ENCODE measurements around the gene DOHH. TPM values are rescaled to one million over a fixed set of nuclear protein-coding genes. Genes with fewer than 3 reads are reported as not detected.

The DOHH gene
- total and polyA plus RNA-seq, 2 experiments from 2014 or later = 19.0 to 34.7 TPM

DNA sequence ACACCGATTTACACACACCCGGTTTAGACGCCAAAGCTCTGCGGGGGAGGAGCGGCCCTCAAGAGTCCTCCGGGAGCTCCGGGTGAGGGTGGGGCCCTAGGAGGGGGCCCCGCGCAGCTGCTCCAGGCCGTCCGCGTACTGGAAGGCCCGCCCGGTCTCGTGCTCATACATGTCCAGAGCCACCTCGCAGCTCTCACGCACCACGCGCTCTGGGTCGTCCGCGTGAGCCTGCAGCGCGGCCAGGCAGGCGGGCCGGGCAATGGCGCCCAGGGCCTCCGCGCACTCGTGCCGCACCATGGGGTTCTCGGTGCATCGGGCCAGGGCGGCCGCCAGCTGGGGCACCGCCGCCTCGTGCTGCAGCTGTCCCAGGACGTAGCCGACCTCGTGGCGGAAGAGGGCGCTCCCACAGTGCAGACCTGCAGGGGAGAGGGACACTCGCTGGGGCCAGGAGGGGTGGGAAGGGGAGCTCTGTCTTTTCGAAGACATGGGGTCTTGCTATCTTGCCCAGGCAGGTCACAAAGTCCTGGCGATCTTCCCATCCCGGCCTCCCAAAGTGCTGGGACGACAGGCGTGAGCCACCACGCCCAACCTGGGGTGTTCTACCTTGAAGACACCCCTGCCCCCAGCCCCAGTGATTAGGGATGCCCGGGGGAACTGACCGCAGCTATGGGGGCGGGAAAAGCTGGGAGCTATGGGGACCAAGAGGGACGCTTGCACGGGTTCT lies 8.9 kb downstream of the DOHH start:
- H3K4me3 Mint-ChIP-seq = no peak overlapping the region
- TF ChIP-seq JUNB (IDR thresholded peaks at IDR 0.05; ENCODE audit: unreplicated experiment) (no peak), ZNF331 (CRISPR knock-in tag; IDR thresholded peaks at IDR 0.05; ENCODE audit: low read depth) (no peak), NANOG (IDR thresholded peaks at IDR 0.05; ENCODE audit: borderline replicate concordance) (no peak), EZH2 (IDR thresholded peaks at IDR 0.05; ENCODE audit: low read depth, unreplicated experiment) (no peak), ZNF114 (CRISPR knock-in tag; IDR thresholded peaks at IDR 0.05) (no peak), STAT1 (IDR thresholded peaks at IDR 0.05; ENCODE audit: unreplicated experiment) (no peak), EZH2phosphoT487 (IDR thresholded peaks at IDR 0.05; ENCODE audit: unreplicated experiment) (no peak), CREB1 (CRISPR knock-in tag; IDR thresholded peaks at IDR 0.05; ENCODE audit: low read depth) (no peak)
- TF ChIP-seq, protein P1, sequence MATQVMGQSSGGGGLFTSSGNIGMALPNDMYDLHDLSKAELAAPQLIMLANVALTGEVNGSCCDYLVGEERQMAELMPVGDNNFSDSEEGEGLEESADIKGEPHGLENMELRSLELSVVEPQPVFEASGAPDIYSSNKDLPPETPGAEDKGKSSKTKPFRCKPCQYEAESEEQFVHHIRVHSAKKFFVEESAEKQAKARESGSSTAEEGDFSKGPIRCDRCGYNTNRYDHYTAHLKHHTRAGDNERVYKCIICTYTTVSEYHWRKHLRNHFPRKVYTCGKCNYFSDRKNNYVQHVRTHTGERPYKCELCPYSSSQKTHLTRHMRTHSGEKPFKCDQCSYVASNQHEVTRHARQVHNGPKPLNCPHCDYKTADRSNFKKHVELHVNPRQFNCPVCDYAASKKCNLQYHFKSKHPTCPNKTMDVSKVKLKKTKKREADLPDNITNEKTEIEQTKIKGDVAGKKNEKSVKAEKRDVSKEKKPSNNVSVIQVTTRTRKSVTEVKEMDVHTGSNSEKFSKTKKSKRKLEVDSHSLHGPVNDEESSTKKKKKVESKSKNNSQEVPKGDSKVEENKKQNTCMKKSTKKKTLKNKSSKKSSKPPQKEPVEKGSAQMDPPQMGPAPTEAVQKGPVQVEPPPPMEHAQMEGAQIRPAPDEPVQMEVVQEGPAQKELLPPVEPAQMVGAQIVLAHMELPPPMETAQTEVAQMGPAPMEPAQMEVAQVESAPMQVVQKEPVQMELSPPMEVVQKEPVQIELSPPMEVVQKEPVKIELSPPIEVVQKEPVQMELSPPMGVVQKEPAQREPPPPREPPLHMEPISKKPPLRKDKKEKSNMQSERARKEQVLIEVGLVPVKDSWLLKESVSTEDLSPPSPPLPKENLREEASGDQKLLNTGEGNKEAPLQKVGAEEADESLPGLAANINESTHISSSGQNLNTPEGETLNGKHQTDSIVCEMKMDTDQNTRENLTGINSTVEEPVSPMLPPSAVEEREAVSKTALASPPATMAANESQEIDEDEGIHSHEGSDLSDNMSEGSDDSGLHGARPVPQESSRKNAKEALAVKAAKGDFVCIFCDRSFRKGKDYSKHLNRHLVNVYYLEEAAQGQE (IDR thresholded peaks at IDR 0.05; ENCODE audit: unreplicated experiment) = no peak
- TF ChIP-seq, protein P2, sequence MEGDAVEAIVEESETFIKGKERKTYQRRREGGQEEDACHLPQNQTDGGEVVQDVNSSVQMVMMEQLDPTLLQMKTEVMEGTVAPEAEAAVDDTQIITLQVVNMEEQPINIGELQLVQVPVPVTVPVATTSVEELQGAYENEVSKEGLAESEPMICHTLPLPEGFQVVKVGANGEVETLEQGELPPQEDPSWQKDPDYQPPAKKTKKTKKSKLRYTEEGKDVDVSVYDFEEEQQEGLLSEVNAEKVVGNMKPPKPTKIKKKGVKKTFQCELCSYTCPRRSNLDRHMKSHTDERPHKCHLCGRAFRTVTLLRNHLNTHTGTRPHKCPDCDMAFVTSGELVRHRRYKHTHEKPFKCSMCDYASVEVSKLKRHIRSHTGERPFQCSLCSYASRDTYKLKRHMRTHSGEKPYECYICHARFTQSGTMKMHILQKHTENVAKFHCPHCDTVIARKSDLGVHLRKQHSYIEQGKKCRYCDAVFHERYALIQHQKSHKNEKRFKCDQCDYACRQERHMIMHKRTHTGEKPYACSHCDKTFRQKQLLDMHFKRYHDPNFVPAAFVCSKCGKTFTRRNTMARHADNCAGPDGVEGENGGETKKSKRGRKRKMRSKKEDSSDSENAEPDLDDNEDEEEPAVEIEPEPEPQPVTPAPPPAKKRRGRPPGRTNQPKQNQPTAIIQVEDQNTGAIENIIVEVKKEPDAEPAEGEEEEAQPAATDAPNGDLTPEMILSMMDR (conservative IDR thresholded peaks at IDR 0.05; ENCODE audit: low read depth in 2 of 2) = no peak
- TF ChIP-seq, protein P3, sequence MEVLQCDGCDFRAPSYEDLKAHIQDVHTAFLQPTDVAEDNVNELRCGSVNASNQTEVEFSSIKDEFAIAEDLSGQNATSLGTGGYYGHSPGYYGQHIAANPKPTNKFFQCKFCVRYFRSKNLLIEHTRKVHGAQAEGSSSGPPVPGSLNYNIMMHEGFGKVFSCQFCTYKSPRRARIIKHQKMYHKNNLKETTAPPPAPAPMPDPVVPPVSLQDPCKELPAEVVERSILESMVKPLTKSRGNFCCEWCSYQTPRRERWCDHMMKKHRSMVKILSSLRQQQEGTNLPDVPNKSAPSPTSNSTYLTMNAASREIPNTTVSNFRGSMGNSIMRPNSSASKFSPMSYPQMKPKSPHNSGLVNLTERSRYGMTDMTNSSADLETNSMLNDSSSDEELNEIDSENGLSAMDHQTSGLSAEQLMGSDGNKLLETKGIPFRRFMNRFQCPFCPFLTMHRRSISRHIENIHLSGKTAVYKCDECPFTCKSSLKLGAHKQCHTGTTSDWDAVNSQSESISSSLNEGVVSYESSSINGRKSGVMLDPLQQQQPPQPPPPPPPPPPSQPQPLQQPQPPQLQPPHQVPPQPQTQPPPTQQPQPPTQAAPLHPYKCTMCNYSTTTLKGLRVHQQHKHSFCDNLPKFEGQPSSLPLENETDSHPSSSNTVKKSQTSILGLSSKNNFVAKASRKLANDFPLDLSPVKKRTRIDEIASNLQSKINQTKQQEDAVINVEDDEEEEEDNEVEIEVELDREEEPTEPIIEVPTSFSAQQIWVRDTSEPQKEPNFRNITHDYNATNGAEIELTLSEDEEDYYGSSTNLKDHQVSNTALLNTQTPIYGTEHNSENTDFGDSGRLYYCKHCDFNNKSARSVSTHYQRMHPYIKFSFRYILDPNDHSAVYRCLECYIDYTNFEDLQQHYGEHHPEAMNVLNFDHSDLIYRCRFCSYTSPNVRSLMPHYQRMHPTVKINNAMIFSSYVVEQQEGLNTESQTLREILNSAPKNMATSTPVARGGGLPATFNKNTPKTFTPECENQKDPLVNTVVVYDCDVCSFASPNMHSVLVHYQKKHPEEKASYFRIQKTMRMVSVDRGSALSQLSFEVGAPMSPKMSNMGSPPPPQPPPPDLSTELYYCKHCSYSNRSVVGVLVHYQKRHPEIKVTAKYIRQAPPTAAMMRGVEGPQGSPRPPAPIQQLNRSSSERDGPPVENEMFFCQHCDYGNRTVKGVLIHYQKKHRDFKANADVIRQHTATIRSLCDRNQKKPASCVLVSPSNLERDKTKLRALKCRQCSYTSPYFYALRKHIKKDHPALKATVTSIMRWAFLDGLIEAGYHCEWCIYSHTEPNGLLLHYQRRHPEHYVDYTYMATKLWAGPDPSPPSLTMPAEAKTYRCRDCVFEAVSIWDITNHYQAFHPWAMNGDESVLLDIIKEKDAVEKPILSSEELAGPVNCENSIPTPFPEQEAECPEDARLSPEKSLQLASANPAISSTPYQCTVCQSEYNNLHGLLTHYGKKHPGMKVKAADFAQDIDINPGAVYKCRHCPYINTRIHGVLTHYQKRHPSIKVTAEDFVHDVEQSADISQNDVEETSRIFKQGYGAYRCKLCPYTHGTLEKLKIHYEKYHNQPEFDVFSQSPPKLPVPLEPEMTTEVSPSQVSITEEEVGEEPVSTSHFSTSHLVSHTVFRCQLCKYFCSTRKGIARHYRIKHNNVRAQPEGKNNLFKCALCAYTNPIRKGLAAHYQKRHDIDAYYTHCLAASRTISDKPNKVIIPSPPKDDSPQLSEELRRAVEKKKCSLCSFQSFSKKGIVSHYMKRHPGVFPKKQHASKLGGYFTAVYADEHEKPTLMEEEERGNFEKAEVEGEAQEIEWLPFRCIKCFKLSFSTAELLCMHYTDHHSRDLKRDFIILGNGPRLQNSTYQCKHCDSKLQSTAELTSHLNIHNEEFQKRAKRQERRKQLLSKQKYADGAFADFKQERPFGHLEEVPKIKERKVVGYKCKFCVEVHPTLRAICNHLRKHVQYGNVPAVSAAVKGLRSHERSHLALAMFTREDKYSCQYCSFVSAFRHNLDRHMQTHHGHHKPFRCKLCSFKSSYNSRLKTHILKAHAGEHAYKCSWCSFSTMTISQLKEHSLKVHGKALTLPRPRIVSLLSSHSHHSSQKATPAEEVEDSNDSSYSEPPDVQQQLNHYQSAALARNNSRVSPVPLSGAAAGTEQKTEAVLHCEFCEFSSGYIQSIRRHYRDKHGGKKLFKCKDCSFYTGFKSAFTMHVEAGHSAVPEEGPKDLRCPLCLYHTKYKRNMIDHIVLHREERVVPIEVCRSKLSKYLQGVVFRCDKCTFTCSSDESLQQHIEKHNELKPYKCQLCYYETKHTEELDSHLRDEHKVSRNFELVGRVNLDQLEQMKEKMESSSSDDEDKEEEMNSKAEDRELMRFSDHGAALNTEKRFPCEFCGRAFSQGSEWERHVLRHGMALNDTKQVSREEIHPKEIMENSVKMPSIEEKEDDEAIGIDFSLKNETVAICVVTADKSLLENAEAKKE (CRISPR knock-in tag; IDR thresholded peaks at IDR 0.05) = no peak
- H3K36me3 ChIP-seq (ENCODE audit: insufficient read depth) = peaks cover 5% of the 10 kb centered on the region; the same call in 1 of the 2 replicates

More for the DNA sequence above, 8.9 kb downstream of the DOHH start:
- Histone ChIP-seq H3K79me2 (replicated peaks; ENCODE audit: insufficient read depth) (no peaks in the 10 kb centered on the region), H3K27me3 (ENCODE audit: insufficient read depth) (no peaks in the 10 kb centered on the region), H3K4me3 (no peak overlapping the region), H3K4me2 (no peak overlapping the region), H3F3A (replicated peaks; ENCODE audit: low read depth) (0 out of 2 replicates have a peak, but pooled peaks cover 4% of the 10 kb centered on the region), H2AFZ (no peak overlapping the region), H3K9me2 (ENCODE audit: insufficient read depth) (no peaks in the 10 kb centered on the region), H4K20me1 (replicated peaks; ENCODE audit: insufficient read depth) (no peaks in the 10 kb centered on the region), H3K27ac (ENCODE audit: low read depth) (no peak overlapping the region), H3K4me1 (ENCODE audit: insufficient read depth) (no peaks in the 10 kb centered on the region)
- Mint-ChIP-seq H3K27me3 (ENCODE audit: insufficient read depth, low read depth, poor library complexity) (peaks cover 8% of the 10 kb centered on the region), H3K4me1 (no peaks in the 10 kb centered on the region), H3K36me3 (ENCODE audit: low read depth) (peaks cover 40% of the 10 kb centered on the region; the same call in 2 of the 3 replicates), H3K9me3 (no peaks in the 10 kb centered on the region), H3K27ac (no peak overlapping the region)
- no peak for DNase-seq (ENCODE audit: low spot score)
- ATAC-seq = no peak
